ENCODE measurements around the gene KDM6A.
A peak's percentile ranks its signal among the peaks of the same experiment; 100 is the strongest.
"Not testable (repeated sequence)": the region's sequence is repeated elsewhere in the genome, so short reads cannot be mapped to it uniquely, and the experiment has no call there.

KDM6A gene

DNA sequence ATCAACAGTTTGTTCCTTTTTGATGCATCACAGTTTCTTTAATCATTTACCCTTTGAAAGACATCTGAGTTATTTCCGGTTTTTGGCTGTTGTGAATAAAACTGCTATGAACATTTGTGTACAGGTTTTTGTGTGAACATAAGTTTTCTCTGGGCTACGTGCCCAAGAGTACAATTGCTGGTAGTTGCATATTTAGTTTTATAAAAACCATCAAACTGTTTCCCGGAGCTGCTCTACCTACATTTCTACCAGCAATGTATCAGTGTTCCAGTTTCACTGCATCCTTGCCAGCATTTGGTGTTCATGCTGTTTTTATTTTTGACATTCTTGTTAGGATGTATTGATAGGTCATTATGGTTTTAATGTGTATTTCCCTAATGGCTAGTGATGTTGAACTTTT, 17.3 kb downstream of the KDM6A start:
- no peak for DNase-seq

DNA sequence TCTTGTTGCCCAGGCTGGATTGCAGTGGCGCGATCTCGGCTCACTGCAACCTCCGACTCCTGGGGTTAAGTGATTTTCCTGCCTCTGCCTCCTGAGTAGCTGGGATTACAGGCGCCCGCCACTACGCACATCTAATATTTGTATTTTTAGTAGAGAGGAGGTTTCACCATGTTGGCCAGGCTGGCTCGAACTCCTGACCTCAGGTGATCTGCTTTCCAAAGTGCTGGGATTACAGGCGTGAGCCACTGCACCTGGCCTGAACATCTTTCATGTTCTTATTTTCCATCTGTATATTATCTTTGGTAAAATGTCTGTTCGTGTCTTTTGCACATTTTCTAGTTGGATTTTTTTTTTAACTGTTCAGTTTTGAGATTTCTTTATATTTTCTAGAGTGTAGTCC, 17.7 kb downstream of the KDM6A start:
- DNase-seq: not testable (repeated sequence)

DNA sequence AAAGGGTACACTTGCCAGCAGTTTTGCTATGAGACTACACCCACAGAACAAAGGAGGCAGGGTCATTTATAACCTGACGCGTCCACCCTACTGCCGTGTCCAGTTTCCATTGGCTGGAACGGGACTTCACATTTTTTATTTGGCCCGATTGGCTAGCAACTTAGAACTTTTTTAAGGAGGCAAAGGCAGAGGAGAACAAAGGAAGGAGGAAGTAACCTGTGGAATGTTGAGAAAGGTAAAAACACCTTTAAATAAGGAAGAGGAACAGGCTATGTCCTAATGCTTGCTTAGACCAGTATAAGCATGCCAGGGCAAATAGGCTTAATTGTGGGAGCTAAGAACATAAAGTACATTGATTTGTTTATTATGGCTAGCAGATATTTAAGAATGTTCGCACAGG, 18.7 kb downstream of the KDM6A start:
- no peak for DNase-seq

DNA sequence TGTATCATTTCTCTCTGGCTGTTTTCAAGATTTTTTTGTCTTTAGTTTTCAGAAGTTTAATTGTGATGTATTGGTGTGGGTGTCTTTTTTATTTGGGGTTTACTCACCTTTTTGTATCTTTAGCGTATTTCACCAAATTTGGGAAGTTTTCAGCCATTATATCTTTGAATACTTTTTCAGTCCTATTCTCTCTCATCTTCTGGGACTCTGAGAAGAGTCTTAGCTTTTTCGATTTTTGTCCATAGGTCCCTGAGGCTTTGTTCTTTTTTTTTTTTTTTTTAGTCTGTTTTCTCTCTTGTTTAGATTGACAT, 23.8 kb downstream of the KDM6A start:
- DNase-seq: no peak

DNA sequence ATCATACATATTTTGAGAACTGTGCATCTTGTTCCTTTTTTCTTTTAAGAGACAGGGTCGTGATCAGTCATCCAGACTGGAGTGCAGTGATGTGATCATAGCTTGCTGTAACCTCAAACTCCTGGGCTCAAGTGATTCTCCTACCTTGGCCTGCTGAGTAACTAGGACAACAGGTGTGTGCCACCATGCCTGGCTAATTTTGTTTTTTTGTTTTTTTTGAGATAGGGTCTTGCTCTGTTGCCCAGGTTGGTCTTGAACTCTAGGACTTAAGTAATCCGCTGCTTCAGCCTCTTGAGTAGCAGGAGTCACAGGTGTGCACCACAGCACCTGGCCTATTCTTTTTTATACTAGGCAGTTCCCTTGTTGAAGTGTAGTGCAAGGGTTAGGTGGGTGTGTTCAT, 24.6 kb downstream of the KDM6A start:
- DNase-seq: no peak

DNA sequence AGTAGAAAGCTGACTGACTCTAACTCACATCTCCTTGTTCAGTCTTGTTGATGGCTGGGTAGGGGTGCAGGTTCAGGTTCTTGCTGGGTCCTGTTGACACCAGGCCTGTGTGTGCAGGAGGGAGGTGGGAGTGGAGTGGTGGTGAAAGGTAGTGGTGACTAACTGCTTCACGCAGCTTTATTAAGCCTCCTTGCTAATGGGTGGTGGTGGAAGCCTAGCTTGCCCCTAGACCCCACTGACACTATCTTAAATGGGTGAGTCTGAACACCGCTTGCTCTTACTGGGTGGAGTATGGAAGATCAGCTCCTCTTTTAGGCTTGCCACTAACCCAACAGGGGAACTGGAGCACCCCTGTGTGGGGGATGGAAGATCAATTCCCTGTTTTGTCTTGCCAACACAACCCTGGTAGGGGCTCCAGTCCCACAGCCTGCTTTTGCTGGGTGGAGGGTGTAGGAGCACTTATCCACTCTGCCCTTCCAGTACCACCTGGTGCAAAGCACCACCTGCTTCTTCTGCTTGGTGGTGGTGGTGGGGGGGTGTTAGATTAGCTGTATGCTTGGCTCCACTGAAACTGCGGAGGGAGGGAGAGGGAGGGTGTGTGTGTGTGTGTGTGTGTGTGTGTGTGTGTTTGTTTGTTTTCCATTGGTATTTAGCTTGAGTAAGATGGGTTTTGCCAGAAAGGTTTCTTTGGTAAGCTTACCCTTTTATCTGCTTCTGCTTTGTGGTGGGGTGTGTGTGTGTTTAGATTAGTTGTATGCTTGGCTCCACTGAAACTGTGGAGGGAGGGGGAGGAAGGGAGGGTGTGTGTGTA, 25.6 kb downstream of the KDM6A start:
- no peak for DNase-seq

DNA sequence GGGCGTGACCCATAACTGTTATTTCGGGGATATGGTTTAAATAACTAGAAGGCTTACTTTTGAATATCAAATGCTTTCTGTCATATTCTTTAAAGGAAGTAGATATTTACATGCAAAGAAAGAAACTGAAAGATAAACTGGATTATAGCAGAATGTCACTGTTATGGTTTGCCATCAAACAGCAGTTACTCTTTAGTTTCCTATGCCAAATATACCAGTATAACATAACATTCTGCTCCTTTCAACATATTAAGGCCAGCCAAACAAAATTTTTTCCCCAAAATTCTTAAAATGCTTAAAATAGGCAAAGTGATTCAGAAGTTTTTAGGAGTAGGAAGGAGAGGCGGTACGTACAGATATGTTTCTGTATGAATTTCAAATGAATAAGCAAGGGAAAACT, 27.0 kb downstream of the KDM6A start:
- DNase-seq: no peak

DNA sequence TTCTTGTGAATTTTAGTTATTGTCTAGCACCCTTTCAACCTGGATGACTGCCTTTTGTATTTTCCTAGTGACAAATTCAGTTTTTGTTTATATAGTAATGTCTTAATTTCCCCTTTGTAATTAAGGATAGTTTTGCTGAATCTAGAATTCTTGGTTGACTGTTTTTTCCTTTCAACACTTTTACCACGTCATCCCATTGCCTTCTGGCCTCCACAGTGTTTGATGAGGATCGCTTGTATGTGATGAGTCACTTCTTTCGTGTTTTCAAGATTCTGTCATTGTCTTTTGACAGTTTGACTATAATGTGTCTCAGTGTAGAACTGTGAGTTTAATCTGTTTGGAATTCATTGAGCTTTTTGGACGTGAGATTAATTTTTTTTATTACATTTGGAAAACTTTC, 30.1 kb downstream of the KDM6A start:
- DNase-seq: no peak

DNA sequence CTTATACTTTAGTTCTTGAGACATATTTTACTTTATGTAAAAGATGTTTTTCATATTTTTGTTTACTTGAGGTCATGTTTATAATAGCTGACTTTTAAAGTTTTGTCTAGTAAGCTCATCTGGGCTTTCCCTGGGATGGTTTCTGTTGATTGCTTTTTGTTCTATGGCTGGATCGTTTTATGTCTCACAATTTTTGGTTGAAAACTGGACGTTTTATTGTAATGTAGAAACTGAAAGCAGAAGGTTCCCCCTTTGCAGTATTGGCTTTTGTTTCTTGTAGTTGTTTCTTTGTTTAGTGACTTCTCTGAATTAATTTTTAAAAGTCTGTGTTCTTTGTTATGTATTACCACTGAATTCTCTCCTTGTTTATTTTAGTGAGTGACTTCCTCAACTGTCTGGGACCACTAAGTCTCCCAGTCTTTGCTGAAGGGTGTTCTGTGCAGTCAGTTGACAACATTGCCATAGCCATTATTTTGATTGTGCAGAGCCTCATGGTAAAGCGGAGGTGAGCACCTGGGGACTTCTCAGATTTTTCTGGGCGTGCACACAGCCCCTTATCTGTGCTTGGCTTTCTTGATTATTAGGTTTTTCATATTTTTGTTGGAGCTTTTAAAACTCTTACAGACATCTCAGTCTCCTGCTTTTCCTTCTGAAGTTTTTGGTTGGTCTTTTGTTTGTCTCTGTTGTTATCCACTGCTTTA, 31.0 kb downstream of the KDM6A start:
- DNase-seq: no peak

DNA sequence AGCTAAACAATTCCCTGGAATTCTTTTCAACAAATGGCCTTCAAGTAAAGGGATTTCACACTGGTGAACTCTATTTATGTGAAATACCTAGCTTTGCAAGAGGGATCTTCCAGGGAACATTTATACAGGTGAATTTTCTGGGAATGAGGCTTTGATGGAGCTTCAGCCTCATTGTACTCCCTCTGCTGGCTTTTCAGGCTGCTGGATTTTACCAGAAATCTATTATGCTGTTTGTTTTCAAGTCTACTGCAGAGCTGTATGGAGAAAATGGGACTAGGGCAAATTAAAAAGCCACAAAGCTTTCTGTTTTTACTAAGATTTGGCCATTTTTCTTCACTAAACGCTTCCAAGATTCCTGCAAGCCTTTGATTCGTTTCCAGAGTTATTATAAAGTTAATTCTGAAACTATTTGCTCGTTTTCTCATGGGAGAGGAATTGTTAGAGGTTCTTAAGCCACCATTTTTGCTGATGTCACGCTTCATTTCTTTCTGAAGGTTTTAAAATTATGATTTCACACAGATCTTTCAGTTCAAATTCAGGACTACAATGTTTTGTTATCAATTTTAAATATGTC, 31.6 kb downstream of the KDM6A start:
- no peak for DNase-seq

DNA sequence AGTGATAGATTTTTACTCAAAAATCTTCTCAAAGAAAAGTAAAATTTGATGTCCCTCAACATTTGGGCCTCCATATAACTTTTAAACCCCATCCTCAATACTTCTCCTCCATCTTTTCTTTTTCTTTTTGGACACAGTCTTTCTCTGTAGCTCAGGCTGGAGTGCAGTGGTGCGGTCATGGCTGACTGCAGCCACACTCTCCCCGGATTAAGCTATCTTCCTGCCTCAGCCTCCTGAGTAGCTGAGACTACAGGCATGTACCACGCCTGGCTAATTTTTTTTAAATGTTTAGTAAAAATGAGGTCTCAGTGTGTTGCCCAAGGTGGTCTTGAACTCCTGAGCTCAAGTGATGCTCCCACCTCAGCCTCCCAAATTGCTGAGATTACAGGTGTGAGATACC, 33.1 kb downstream of the KDM6A start:
- DNase-seq: no peak

DNA sequence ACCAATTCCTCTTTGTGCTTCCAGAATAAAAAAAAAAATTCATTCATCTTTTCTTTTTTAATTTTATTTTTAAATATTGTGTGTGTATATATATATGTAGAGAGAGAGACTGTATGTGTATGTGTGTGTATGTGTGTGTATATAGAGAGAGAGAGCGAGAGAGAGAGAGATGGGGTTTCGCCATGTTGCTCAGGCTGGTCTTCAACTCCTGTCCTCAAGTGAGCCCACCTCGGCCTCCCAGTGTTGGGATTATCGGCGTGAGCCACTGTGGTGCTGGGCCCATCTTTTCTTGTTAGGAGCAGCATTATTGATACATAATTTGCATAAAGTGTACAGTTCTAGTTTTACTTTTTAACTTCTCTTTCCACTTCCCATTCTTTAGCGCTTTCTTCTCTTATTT, 33.6 kb downstream of the KDM6A start:
- no peak for DNase-seq

DNA sequence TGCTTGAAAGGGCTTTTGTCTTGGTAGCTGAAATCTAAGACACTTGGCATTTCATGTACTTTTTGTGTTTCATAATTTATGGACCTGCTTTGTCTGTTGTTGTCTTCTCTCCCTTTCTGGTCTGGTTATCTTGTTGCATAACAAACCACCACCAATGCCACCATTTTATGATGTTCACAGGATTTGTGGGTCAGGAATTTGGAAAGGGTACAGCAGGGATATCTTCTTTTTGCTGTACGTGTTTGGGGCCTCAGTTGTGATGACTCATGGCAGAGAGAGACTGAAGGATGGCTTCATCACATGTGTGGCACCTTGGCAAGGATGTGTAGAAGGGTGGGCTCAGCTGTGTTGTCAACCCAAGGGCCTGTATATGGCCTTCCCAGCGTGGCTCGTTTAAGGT, 35.2 kb downstream of the KDM6A start:
- DNase-seq: no peak

DNA sequence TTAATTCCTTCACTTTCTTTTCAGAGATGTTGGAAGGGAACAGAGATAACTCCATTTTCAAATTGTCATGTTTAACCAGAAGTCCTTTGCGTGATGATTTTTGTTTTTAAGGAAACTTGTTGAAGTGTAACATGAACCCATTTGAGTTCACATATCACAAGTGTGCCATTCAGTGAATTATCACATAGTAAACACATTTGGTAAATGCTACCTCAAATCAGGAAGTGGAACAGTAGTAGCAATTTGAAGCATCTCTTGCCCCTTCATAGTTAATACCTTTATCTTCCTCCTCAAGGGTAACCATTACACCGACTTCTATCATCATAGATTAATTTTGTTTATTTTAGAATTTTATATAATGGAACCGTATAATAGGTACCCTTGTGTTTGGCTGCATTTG, 35.8 kb downstream of the KDM6A start:
- no peak for DNase-seq

DNA sequence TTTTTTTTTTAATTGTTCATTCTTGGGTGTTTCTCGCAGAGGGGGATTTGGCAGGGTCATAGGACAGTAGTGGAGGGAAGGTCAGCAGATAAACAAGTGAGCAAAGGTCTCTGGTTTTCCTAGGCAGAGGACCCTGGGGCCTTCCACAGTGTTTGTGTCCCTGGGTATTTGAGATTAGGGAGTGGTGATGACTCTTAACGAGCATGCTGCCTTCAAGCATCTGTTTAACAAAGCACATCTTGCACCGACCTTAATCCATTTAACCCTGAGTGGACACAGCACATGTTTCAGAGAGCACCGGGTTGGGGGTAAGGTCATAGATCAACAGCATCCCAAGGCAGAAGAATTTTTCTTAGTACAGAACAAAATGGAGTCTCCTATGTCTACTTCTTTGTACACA, 37.5 kb downstream of the KDM6A start:
- DNase-seq: not testable (repeated sequence)

DNA sequence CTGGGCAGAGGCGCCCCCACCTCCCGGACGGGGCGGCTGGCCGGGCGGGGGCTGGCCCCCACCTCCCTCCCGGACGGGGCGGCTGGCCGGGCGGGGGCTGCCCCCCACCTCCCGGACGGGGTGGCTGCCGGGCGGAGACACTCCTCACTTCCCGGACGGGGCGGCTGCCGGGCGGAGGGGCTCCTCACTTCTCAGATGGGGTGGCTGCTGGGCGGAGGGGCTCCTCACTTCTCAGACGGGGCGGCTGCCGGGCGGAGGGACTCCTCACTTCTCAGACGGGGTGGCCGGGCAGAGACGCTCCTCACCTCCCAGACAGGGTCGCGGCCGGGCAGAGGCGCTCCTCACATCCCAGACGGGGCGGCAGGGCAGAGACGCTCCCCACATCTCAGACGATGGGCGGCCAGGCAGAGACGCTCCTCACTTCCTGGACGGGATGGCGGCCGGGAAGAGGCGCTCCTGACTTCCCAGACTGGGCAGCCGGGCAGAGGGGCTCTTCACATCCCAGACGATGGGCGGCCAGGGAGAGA, 38.1 kb downstream of the KDM6A start:
- DNase-seq: not testable (repeated sequence)

DNA sequence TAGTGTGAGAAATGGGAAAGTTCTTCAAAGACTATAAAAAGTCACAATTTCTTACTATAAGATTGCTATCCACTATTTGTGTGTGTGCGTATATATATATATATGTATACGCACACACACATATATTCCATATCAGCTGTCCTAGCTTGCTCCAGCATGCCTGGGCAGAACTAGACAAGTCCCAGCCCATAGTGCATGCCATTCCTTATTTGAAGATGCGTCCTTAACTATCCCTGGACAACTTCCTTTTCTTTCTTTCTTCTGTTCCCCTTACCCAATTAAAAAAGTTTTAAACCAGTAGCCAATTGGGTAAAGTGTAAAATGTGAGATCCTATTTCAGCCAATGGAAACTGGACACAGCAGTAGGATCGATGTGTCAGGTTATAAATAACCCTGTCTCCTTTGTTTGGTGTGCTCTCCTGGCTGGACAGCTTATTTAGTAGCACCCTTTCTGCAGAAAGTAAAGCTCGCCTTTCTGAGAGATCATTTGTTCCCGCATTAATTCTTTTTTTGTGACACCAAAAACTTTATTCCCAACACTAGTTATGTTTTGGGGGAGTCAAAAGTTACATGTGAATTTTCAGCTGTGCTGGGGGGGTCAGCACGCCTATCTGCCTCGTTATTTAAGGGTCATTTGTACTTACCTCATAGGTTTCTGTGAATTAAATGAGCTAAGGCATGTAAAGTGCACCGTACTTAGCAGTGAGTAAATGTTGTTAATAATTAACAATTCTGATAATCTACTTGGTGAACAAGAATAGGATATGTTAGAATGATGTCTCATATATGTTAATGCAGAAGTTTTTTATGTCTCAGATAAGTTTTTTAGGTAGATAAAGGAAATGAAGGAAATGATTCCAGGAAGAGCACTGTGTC, 40.9 kb downstream of the KDM6A start:
- DNase-seq: no peak

DNA sequence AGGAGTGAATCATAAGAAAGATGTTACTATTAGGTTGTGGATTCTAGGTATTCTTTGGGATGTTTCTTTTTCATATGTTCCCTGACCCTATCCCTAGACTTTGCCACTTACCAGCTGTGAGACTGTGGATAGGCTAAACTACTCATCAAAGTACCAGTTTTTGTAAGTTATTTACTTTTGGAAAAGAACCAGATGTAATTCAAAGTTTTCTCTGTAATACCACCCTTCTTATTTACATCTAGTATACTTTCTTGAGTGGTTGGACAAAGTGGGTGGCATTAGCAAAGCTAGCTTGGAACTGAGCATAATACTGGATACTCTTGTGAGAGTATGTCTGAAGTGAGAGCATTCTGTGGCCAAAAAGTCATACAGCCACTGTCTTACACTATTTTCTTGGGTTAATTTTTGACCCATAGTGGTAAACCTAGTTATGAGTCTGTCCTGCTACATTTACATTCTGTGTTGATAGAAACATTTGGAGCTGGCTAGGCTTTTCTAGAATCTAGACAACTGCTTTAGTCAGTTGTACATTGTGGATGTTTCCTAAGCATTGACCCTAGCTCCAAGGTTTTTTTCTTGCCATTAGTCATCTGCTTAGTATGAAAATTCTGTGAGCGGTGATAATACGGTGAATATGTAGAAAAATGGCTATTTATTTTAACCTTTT, 41.7 kb downstream of the KDM6A start:
- peak; percentile 18 for DNase-seq

DNA sequence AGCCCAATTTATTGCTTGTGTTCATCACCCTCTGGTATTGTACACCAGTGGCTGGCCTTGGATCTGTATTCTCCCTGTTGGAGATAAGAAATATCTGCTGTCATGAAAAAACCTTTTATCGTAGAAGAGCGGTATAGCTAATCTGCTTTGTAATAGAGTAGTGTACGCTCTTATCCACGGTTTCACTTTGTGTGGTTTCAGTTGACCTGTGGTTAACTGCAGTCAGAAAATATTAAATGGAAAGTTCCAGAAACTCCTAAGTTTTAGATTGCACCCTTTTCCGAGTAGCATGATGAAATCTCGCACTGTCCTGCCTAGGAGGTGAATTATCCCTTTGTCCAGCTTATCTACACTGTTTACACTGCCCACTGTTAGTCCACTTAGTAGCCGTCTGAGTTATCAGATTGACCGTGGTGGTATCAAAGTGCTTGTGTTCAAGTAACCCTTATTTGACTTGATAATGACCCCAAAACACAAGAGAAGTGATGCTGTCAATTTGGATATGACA, 42.4 kb downstream of the KDM6A start:
- no peak for DNase-seq

DNA sequence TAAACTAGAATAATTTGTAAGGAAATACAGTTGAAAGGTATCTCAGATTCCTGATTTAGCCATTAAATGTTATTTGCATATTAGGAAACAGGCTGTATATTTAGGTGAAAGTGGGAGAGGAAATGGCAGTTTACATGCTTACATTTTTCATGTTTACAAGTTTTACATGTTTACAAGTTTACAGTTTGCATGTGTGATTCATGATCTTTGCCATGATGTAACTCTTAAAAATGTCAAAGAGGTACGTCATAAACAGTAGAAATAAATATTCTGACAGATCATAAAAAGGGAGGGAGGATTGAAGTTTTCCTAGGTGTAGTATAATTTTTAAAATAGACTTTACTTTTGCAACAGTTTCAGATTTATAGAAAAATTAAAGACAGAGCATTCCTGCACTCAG, 45.7 kb downstream of the KDM6A start:
- DNase-seq: no peak

DNA sequence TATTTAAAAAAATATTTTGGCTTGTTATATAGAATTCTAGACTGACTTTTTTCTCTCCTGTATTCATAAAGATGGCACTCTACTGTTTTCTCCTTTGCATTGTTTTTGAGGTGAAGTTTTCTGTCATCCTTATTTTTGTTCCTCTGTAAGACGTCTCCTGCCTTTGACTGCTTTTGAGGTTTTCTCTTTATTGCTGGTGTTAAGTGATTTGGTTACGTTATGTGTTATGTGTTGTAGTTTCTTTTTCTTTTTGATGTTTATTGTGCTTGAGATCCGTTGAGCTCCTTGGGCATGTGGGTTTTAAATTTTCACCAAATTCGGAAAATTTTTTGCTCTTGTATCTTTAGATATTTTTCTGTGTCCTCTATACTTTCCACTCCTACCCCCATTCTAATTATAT, 50.0 kb downstream of the KDM6A start:
- no peak for DNase-seq

DNA sequence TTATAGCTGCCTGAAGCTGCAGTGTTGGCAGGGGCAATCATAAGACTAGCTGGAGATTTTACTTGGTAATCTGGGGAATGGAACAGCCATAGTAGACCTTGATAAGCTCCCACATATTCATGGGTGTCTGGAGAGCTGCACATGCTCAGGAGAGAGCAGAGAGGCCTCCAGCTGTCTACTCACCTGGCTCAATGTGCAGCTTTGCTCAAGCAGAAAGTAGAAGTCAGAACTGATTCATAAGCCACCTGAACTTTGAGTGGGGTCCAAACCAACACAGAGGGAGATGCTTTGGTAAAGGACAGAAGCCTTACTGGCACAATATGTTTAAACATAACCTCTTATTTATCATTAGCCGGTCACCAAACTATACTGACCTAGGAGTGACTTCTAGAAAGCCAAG, 54.4 kb downstream of the KDM6A start:
- DNase-seq: no peak

Data from kidney glomerular epithelial cell (primary cell).